ENCODE results near the gene F12.

- TF ChIP-seq CTCF (IDR thresholded peaks at IDR 0.05; ENCODE audit: borderline replicate concordance, extremely low read depth, low read length, poor library complexity, severe bottlenecking) (no peak), EZH2 (IDR thresholded peaks at IDR 0.05; ENCODE audit: borderline replicate concordance, low read depth, low read length, severe bottlenecking) (no peak)
Observed at GRCh38 chr5:177393990-177394389, 15.4 kb downstream of the F12 start.
